GM18520 (cell line): Measurements from ENCODE around the gene IPO5.

Experiments
- ATAC-seq: cut with Tn5 transposase; IDR thresholded peaks from one replicate; pipeline ENCODE4 v1.9.1; 2021; ENCODE audit not compliant: unreplicated experiment

Gene IPO5

DNA sequence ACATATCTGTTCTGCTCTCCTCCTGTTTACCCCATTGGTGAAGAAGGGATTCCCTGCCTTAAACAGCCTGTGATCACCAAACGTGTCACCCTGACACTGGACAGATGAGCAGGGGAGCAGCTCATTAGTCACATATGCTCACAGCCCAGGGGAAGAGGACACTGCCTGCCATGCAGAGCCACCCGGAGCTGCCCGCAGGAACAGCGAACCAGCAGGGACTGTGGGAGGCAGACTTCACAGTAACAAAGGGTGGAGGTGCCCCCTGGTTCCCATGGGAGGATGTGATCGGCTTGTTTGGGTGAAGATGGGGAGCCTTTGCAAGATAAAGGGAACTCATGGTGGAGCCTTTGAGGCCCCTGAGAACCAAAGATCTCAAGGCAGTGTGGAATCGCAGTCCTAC, 100.8 kb downstream of the IPO5 start:
- no peak for ATAC-seq

- no peak for ATAC-seq
Measured at GRCh38 chr13:98055623-98056022, 102.1 kb downstream of the IPO5 start.

DNA sequence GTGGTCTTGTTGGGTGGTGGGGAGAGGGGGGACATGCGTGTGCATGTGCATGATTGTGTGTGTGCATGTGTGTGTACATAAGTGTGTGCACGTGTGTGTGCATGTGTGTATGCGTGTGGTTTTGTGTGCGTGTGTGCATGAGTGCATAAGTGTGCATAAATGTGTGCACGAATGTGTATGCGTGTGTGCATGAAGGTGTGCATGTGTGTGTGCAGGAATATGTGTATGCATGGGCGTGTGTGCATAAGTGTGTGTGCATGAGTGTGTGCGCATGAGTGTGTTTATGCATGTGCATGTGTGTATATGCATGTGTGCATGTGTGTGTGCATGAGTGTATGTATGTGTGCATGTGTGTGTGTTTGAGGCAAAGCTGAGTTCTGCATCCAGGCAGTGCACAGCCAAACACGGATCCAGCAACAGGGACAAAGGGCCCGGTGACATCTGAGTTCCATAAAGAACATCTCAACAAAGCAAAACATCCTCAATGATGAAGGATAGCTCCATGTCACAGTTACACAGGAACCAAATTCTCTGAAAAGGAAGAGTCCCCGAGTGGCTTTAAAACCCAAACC, 103.5 kb downstream of the IPO5 start:
- no peak for ATAC-seq

GRCh38 chr13:98059276-98059675, 105.8 kb downstream of the IPO5 start:
- ATAC-seq, result no peak

DNA sequence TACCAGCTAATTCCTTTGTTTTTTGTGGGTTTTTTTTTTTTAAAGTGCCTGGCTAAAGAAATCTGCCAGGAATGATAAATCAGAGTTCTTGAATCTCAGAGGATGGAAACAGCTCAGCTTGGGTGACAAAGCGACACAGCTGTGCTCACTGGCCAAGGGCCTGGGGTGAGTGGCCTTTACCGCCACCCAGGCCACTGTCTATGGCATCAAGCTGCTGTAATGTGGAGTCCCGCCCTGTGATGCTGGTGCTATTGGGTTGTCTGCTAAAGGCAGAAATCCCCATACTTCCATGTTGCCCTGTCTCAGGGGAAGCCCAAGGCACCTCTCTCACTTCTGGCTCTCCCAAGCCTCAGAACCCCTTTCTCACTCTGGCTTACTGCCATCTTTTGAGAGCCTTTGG, 106.8 kb downstream of the IPO5 start:
- ATAC-seq, result no peak

- ATAC-seq, result no peak
Measured at GRCh38 chr13:98065468-98065867, 112.0 kb downstream of the IPO5 start.

GRCh38 chr13:98066636-98067035, 113.2 kb downstream of the IPO5 start:
- ATAC-seq, result no peak

DNA sequence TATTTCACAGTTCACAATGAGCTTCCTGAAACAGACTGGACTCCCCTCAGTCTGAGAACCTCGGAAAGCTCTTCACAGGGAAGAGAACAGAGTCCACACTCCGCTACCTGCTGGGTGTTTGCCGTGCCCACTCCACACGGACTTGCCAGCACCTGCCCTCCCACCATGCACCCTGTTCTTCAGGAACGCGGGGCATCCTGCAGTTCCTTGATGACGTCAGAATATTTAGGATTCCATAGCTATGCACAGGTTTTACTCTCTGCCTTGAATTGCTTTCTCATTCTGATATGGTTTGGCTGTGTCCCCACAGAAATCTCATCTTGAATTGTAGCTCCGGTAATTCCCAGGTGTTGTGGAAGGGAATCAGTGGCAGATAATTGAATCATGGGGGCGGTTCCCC, 115.0 kb downstream of the IPO5 start:
- ATAC-seq, result no peak

- no peak for ATAC-seq
Measured at GRCh38 chr13:98069985-98070384, 116.5 kb downstream of the IPO5 start.

GRCh38 chr13:98071316-98071715, 117.8 kb downstream of the IPO5 start:
- no peak for ATAC-seq

- no peak for ATAC-seq
Measured at GRCh38 chr13:98072476-98072875, 119.0 kb downstream of the IPO5 start.
